B cell (primary cell): ENCODE data around the gene TLE6. TPM values are rescaled to one million over a fixed set of nuclear protein-coding genes. Genes with fewer than 3 reads are reported as not detected.

Experiments
- ATAC-seq: fragments of 200-7000 bp; cut with Tn5 transposase; one replicate; pipeline ENCODE4 v1.10.0; 2021; ENCODE audit warnings: low read depth, mild to moderate bottlenecking, moderate number of reproducible peaks, moderate library complexity
- CTCF ChIA-PET: fragments of 350-600 bp; sonication (Branson Sonifier 250); formaldehyde crosslinking; loops from one replicate; lab custom pipeline; 2021; ENCODE audit warnings: antibody characterized with exemption, inconsistent platforms; lab: Charles Lee
- POLR2A ChIA-PET: fragments of 350-600 bp; sonication (Branson Sonifier 250); formaldehyde crosslinking; loops from one replicate; lab custom pipeline; 2021; ENCODE audit warnings: antibody characterized with exemption; lab: Charles Lee
- DNase-seq: peaks from one replicate; pipeline ENCODE4 v3.0.0; 2013
- H2AFZ ChIP-seq: 2 replicates; pipeline ENCODE4 v1.6.1; 2012; ENCODE audit warnings: mild to moderate bottlenecking, low read depth, low read length; ENCODE audit not compliant: insufficient read depth, poor library complexity, severe bottlenecking
- H3K27ac ChIP-seq, 2 donors: 1 replicate in 1 of 2; 2 replicates in 1 of 2; pipeline ENCODE4 v1.5.1; 2012 to 2013; ENCODE audit warnings: low read length in 2 of 2, mild to moderate bottlenecking in 2 of 2, moderate library complexity in 1 of 2
- H3K27me3 ChIP-seq, 4 experiments: fragments of 200-600 bp in 1 of 4; sonication (generic) in 1 of 4; replicated peaks in 1 of 4; 1 replicate in 2 of 4; 2 replicates in 2 of 4; pipeline versions ENCODE4 v1.6.1 to v1.7.0; 2013 to 2016; ENCODE audit warnings: low read length in 3 of 4, mild to moderate bottlenecking in 2 of 4, mixed read lengths in 1 of 4, moderate library complexity in 1 of 4; ENCODE audit not compliant: insufficient read depth in 4 of 4, control insufficient read depth in 3 of 4; ENCODE audit errors: control extremely low read depth in 1 of 4
- H3K36me3 ChIP-seq, 2 experiments: replicated peaks in 1 of 2; 1 replicate in 1 of 2; 2 replicates in 1 of 2; pipeline versions ENCODE4 v1.6.1 to v1.7.1; 2013; ENCODE audit warnings: low read length in 1 of 2; ENCODE audit not compliant: insufficient read depth in 2 of 2, control insufficient read depth in 1 of 2; ENCODE audit errors: control extremely low read depth in 1 of 2, extremely low read depth in 1 of 2
- H3K4me1 ChIP-seq, 2 donors: fragments of 200-600 bp in 1 of 2; sonication (generic) in 1 of 2; 1 replicate in 1 of 2; 2 replicates in 1 of 2; pipeline versions ENCODE4 v1.5.1 to v1.6.1; 2013 to 2017; ENCODE audit warnings: low read length in 2 of 2; ENCODE audit not compliant: control insufficient read depth in 2 of 2, insufficient read depth in 2 of 2
- H3K4me2 ChIP-seq: replicated peaks from 2 replicates; pipeline ENCODE3; 2012; ENCODE audit warnings: mild to moderate bottlenecking, low read depth, low read length; ENCODE audit not compliant: poor library complexity, severe bottlenecking
- H3K4me3 ChIP-seq, 5 experiments: fragments of 200-600 bp in 1 of 5; sonication (generic) in 1 of 5; 1 replicate in 3 of 5; 2 replicates in 2 of 5; pipeline versions ENCODE4 v1.5.1 to v1.7.0; 2011 to 2016; ENCODE audit warnings: low read length in 4 of 5, mild to moderate bottlenecking in 4 of 5, low read depth in 2 of 5, control low read depth in 1 of 5, moderate library complexity in 1 of 5; ENCODE audit not compliant: insufficient read depth in 1 of 5; ENCODE audit errors: control extremely low read depth in 1 of 5, extremely low read depth in 1 of 5
- H3K79me2 ChIP-seq: fragments of 200-600 bp; sonication (generic); one replicate; pipeline ENCODE4 v1.6.0; 2016; ENCODE audit warnings: low read length; ENCODE audit not compliant: control insufficient read depth, insufficient read depth
- H3K9ac ChIP-seq: fragments of 200-600 bp; sonication (generic); 2 replicates; pipeline ENCODE4 v1.6.1; 2017; ENCODE audit warnings: mild to moderate bottlenecking, low read length, moderate library complexity
- H3K9me3 ChIP-seq, 3 donors: one replicate each; pipeline versions ENCODE4 v1.6.1 to v1.7.1; 2013; ENCODE audit warnings: low read length in 2 of 3; ENCODE audit not compliant: control insufficient read depth in 2 of 3, insufficient read depth in 1 of 3; ENCODE audit errors: control extremely low read depth in 1 of 3
- H4K20me1 ChIP-seq: 2 replicates; pipeline ENCODE4 v1.6.0; 2012; ENCODE audit warnings: mild to moderate bottlenecking, low read length; ENCODE audit not compliant: insufficient read depth, control insufficient read depth, poor library complexity, severe bottlenecking
- H3K27ac Mint-ChIP-seq: one replicate; pipeline ENCODE4 v1.8.0; 2021; ENCODE audit warnings: mixed read lengths
- H3K27me3 Mint-ChIP-seq: one replicate; pipeline ENCODE4 v1.8.0; 2021; ENCODE audit warnings: mixed read lengths
- H3K4me1 Mint-ChIP-seq: one replicate; pipeline ENCODE4 v1.8.0; 2021; ENCODE audit warnings: mixed read lengths
- H3K4me3 Mint-ChIP-seq: one replicate; pipeline ENCODE4 v1.8.0; 2021; ENCODE audit warnings: mixed read lengths
- H3K9me3 Mint-ChIP-seq: one replicate; pipeline ENCODE4 v1.8.0; 2022; ENCODE audit warnings: mixed read lengths; ENCODE audit not compliant: insufficient read depth
- EZH2 ChIP-seq: IDR thresholded peaks from 2 replicates; pipeline ENCODE4 v1.6.1; 2012; ENCODE audit warnings: borderline replicate concordance, low read depth, mild to moderate bottlenecking, moderate library complexity, low read length; ENCODE audit not compliant: insufficient read depth, poor library complexity, severe bottlenecking
- WGBS: methylation state at CpG from one replicate; pipeline ENCODE4 v1.1.5; 2013; ENCODE audit warnings: missing lambda C conversion rate; ENCODE audit not compliant: insufficient coverage; 5-methylcytosine and 5-hydroxymethylcytosine counted together
- intact Hi-C: fragments of 100-400 bp; cut with micrococcal nuclease; formaldehyde crosslinking; loops from one replicate; pipeline ENCODE4 v1.10.0; 2022
- polyA plus RNA-seq: library from polyadenylated mRNA; depleted of rRNA; stranded (reverse); fragments of >200 nt; gene quantifications from 2 replicates; pipeline ENCODE4 v1.2.3, GENCODE V29; 2012
- total RNA-seq, 2 donors: library from RNA; stranded (reverse); fragments of 120-200 nt in 1 of 2; gene quantifications; 1 replicate in 1 of 2; 2 replicates in 1 of 2; pipeline versions ENCODE4 v1.2.3 to v1.2.4, GENCODE V29; 2013 to 2022
- TF ChIP-seq, protein P1 (sequence below): fragments of 200-600 bp; IDR thresholded peaks from one replicate; pipeline ENCODE4 v1.8.0; 2022; ENCODE audit warnings: antibody characterized with exemption, mild to moderate bottlenecking

Gene TLE6
- total and polyA plus RNA-seq, 2 donors (not counting 1 experiment from before 2014, with no cell fraction given), result 1.5 to 3.0 TPM

DNA sequence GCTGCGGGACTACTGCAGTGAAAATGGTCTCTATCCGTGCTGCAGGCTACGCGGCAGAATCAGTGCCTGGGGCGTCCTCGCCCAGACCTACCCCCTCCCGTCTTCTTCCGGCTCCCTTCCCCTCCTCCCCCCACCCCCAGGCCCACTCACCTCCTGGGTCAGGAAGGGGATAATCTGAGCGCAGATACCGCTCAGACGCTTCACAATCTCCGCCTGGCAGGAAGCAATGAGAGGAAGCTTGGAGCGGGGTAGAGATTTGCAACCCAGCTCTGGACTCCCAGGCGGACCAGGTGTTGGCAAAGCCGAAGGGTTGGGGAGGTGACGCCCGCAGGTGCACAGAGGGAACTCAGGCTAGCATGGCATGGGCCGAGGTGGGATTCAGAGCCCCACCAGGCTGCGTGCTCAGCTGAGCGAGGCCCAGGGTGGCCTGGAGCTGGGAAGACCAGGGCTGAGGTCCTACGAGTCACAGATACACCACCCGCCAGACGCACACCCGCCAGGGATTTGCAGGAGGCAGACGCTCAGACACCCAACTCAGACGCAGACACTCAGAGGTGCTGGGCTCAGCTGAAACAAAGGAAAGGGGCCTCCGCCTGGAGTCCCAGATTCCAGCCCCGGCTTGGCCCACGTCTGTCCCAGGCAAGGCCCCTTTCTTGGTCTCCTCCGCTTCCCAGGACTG lies 47.6 kb downstream of the TLE6 start:
- Mint-ChIP-seq H3K4me3 (no peak overlapping the region), H3K27me3 (peaks cover 50% of the 10 kb centered on the region), H3K9me3 (no peaks in the 10 kb centered on the region), H3K27ac (peak overlapping the region; percentile 20), H3K4me1 (peaks cover 18% of the 10 kb centered on the region)
- WGBS, result 23% methylated on average over 28 of the region's 30 CpGs
- Histone ChIP-seq H3K79me2 (no peaks in the 10 kb centered on the region), H3K9me3 (peaks cover 0 to 12% (median 2%) of the 10 kb centered on the region in 3 donors), H4K20me1 (no peaks in the 10 kb centered on the region), H3K9ac (no peak overlapping the region), H3K27me3 (peaks cover 0 to 55% (median 27%) of the 10 kb centered on the region in 4 experiments), H3K4me3 (no peak overlapping the region), H3K36me3 (no peaks in the 10 kb centered on the region), H2AFZ (no peak overlapping the region), H3K4me2 (peak overlapping the region; percentile 41), H3K4me1 (peaks cover 24 to 30% of the 10 kb centered on the region in 2 donors), H3K27ac (no peak overlapping the region)
- DNase-seq (no peak), ATAC-seq (no peak)
- TF ChIP-seq, protein P1, sequence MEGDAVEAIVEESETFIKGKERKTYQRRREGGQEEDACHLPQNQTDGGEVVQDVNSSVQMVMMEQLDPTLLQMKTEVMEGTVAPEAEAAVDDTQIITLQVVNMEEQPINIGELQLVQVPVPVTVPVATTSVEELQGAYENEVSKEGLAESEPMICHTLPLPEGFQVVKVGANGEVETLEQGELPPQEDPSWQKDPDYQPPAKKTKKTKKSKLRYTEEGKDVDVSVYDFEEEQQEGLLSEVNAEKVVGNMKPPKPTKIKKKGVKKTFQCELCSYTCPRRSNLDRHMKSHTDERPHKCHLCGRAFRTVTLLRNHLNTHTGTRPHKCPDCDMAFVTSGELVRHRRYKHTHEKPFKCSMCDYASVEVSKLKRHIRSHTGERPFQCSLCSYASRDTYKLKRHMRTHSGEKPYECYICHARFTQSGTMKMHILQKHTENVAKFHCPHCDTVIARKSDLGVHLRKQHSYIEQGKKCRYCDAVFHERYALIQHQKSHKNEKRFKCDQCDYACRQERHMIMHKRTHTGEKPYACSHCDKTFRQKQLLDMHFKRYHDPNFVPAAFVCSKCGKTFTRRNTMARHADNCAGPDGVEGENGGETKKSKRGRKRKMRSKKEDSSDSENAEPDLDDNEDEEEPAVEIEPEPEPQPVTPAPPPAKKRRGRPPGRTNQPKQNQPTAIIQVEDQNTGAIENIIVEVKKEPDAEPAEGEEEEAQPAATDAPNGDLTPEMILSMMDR, result no peak
- no peak for TF ChIP-seq EZH2
- ChIA-PET POLR2A (interaction anchor here (0.7 to 1.0 kb wide), 3 partner anchors 10 to 21 kb away, joined by 3 to 7 read pairs (median 4); no protein-coding TSS in a partner anchor), CTCF (interaction anchor here (1.4 kb wide), 1 partner anchor 62 kb away, joined by 6 read pairs; no protein-coding TSS in a partner anchor)
- intact Hi-C loops, result no loop called here

DNA sequence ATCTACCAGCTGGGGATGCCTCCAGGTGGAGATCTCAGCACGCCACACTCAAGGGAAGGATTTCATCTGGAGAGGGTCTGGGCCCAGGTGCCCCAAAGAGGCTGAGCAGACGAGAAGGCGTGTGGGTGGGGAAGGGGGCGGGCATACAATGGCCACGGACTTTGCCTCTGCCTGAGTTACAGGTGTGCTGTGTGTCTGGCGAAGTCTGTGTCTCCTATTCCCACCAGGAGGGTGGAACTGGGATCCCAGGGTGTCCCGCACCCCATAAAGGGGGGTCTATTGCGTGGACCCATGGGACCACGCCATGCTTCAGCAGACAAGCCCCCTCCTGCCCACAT lies 48.2 kb downstream of the TLE6 start:
- no peak overlapping the region for H3K27ac ChIP-seq
- ChIA-PET POLR2A (interaction anchor here (0.7 to 1.0 kb wide), 4 partner anchors 10 to 50 kb away, joined by 3 to 7 read pairs (median 4); no protein-coding TSS in a partner anchor), CTCF (no interaction called here)
- peaks cover 20% of the 10 kb centered on the region for H3K4me1 Mint-ChIP-seq
- TF ChIP-seq, protein P1, result no peak
- TF ChIP-seq EZH2, result no peak
- DNase-seq (no peak), ATAC-seq (no peak)
- H3K9me3 Mint-ChIP-seq, result no peaks in the 10 kb centered on the region
- no peaks in the 10 kb centered on the region for H3K36me3 ChIP-seq
- peak overlapping the region; percentile 41 for H3K4me2 ChIP-seq
- intact Hi-C loops, result no loop called here
- no peak overlapping the region for H2AFZ ChIP-seq
- H3K4me1 ChIP-seq, result peaks cover 24 to 30% of the 10 kb centered on the region in 2 donors
- H3K27ac Mint-ChIP-seq, result peak overlapping the region; percentile 20
- H3K27me3 Mint-ChIP-seq, result peaks cover 54% of the 10 kb centered on the region
- H3K4me3 ChIP-seq, result no peak overlapping the region
- H3K79me2 ChIP-seq, result no peaks in the 10 kb centered on the region
- no peak overlapping the region for H3K9ac ChIP-seq
- H4K20me1 ChIP-seq, result no peaks in the 10 kb centered on the region
- H3K4me3 Mint-ChIP-seq, result no peak overlapping the region
- peaks cover 0 to 58% (median 30%) of the 10 kb centered on the region in 4 experiments for H3K27me3 ChIP-seq
- WGBS, result 83% methylated on average over 1 of the region's 9 CpGs
- peaks cover 0 to 12% (median 2%) of the 10 kb centered on the region in 3 donors for H3K9me3 ChIP-seq
